Measurements from ENCODE around the gene PCDHGA11.
"Not testable (repeated sequence)": the region's sequence is repeated elsewhere in the genome, so short reads cannot be mapped to it uniquely, and the experiment has no call there.

PCDHGA11 gene

GRCh38 chr5:141420855-141421488 lies at the start of gene PCDHGA11:
Gene PCDHGA11, plus strand, starts transcription at chr5:141421051. Its CDS starts 177 bp downstream, at chr5:141421228.
- no peak for DNase-seq

- DNase-seq = no peak
These were observed 49.0 kb upstream of the PCDHGA11 start for GRCh38 chr5:141371572-141372475.

- no peak for DNase-seq
These were observed 47.1 kb upstream of the PCDHGA11 start, which contains the start of gene PCDHGA6 for GRCh38 chr5:141373673-141374317. Gene PCDHGA6, plus strand, starts transcription at chr5:141373891. Its CDS starts 193 bp downstream, at chr5:141374084.

GRCh38 chr5:141374627-141375026 lies 46.2 kb upstream of the PCDHGA11 start:
- DNase-seq = no peak

GRCh38 chr5:141375444-141376155 lies 45.3 kb upstream of the PCDHGA11 start:
- not testable (repeated sequence) for DNase-seq

- no peak for DNase-seq
These were observed 38.2 kb upstream of the PCDHGA11 start, which contains the start of gene PCDHGA7 for GRCh38 chr5:141382469-141383294. Gene PCDHGA7, plus strand, starts transcription at chr5:141382742. Its CDS starts 158 bp downstream, at chr5:141382900.

- DNase-seq = no peak
These were observed 37.5 kb upstream of the PCDHGA11 start for GRCh38 chr5:141383345-141383744.

GRCh38 chr5:141384471-141385267 lies 36.2 kb upstream of the PCDHGA11 start:
- no peak for DNase-seq

- DNase-seq = not testable (repeated sequence)
These were observed 33.1 kb upstream of the PCDHGA11 start, which contains the start of gene PCDHGB4 for GRCh38 chr5:141387557-141388311. Gene PCDHGB4, plus strand, starts transcription at chr5:141387698. Its CDS starts 187 bp downstream, at chr5:141387885.

- DNase-seq = no peak
These were observed 32.2 kb upstream of the PCDHGA11 start for GRCh38 chr5:141388661-141389060.

- no peak for DNase-seq
These were observed 31.5 kb upstream of the PCDHGA11 start for GRCh38 chr5:141389153-141390042.

GRCh38 chr5:141392429-141393198 lies 28.2 kb upstream of the PCDHGA11 start, which contains the start of gene PCDHGA8:
Gene PCDHGA8, plus strand, starts transcription at chr5:141392633. Its CDS starts 181 bp downstream, at chr5:141392814.
- no peak for DNase-seq

GRCh38 chr5:141393267-141393666 lies 27.6 kb upstream of the PCDHGA11 start:
- DNase-seq = no peak

GRCh38 chr5:141394401-141395187 lies 26.3 kb upstream of the PCDHGA11 start:
- DNase-seq = not testable (repeated sequence)

- DNase-seq = not testable (repeated sequence)
These were observed 22.9 kb upstream of the PCDHGA11 start, which contains the start of gene PCDHGB5 for GRCh38 chr5:141397756-141398551. Gene PCDHGB5, plus strand, starts transcription at chr5:141397947. Its CDS starts 181 bp downstream, at chr5:141398128.

- no peak for DNase-seq
These were observed 22.2 kb upstream of the PCDHGA11 start for GRCh38 chr5:141398608-141399007.

Data from GOT3 (cell line).